HL-60 (cell line): ENCODE measurements around the gene CADM2.

Source experiments
- POLR2AphosphoS5 ChIP-seq: IDR thresholded peaks from 2 replicates; pipeline ENCODE4 v1.6.1; 2012; ENCODE audit warnings: low read depth
- TF ChIP-seq, protein P1 (sequence below): IDR thresholded peaks from one replicate; pipeline ENCODE4 v1.5.1; 2011; ENCODE audit warnings: low read length, control low read depth, inconsistent platforms; ENCODE audit not compliant: insufficient read depth

DNA sequence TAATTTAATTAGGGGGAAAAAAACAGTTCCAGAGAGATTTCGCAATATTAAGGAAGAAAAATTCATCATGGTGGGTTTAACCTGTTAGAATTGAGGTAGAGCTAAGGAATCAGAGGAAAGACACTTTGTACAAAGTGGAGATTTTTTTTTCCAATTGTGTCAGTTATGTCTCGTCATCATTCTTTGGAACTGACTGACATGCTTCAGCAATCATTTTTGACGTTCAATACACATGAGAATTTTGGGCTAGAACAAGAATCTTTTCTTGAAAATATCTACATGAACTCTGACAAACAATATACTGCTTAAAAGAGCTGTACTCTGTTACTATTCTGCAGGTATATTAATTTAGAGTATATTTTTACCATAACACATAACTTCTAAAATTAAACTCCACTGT lies 878.6 kb downstream of the CADM2 start:
- TF ChIP-seq, protein P1, sequence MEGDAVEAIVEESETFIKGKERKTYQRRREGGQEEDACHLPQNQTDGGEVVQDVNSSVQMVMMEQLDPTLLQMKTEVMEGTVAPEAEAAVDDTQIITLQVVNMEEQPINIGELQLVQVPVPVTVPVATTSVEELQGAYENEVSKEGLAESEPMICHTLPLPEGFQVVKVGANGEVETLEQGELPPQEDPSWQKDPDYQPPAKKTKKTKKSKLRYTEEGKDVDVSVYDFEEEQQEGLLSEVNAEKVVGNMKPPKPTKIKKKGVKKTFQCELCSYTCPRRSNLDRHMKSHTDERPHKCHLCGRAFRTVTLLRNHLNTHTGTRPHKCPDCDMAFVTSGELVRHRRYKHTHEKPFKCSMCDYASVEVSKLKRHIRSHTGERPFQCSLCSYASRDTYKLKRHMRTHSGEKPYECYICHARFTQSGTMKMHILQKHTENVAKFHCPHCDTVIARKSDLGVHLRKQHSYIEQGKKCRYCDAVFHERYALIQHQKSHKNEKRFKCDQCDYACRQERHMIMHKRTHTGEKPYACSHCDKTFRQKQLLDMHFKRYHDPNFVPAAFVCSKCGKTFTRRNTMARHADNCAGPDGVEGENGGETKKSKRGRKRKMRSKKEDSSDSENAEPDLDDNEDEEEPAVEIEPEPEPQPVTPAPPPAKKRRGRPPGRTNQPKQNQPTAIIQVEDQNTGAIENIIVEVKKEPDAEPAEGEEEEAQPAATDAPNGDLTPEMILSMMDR = no peak
- no peak for TF ChIP-seq POLR2AphosphoS5
